GM21447 (cell line): ENCODE measurements around the gene SPINT2.
"Not testable (repeated sequence)": the region's sequence is repeated elsewhere in the genome, so short reads cannot be mapped to it uniquely, and the experiment has no call there.

Experiments used
- ATAC-seq: cut with Tn5 transposase; IDR thresholded peaks from one replicate; pipeline ENCODE4 v1.9.1; 2021; ENCODE audit not compliant: unreplicated experiment

The SPINT2 gene

GRCh38 chr19:38318660-38319059, 54.3 kb downstream of the SPINT2 start:
- no peak for ATAC-seq

- ATAC-seq: no peak
Observed at GRCh38 chr19:38319421-38320258, 55.3 kb downstream of the SPINT2 start, which contains the start of gene KCNK6. TSS of gene KCNK6 (plus strand) at chr19:38319845. CDS start at chr19:38319951, 106 bp downstream.

- ATAC-seq: no peak
Observed at GRCh38 chr19:38320969-38321339, 56.6 kb downstream of the SPINT2 start.

- no peak for ATAC-seq
Observed at GRCh38 chr19:38321646-38322196, 57.3 kb downstream of the SPINT2 start.

- no peak for ATAC-seq
Observed at GRCh38 chr19:38323291-38323690, 58.9 kb downstream of the SPINT2 start.

GRCh38 chr19:38324431-38324830, 60.1 kb downstream of the SPINT2 start:
- no peak for ATAC-seq

- ATAC-seq: no peak
Observed at GRCh38 chr19:38326591-38326990, 62.2 kb downstream of the SPINT2 start.

GRCh38 chr19:38329651-38330050, 65.3 kb downstream of the SPINT2 start:
- no peak for ATAC-seq

GRCh38 chr19:38331728-38332127, 67.4 kb downstream of the SPINT2 start:
- no peak for ATAC-seq

- ATAC-seq: no peak
Observed at GRCh38 chr19:38333245-38333644, 68.9 kb downstream of the SPINT2 start.

GRCh38 chr19:38335949-38336637, 71.7 kb downstream of the SPINT2 start:
- peak; percentile 66 for ATAC-seq

- ATAC-seq: peak; percentile 48
Observed at GRCh38 chr19:38336638-38337359, 72.4 kb downstream of the SPINT2 start.

GRCh38 chr19:38337360-38337653, 72.9 kb downstream of the SPINT2 start:
- no peak for ATAC-seq

- not testable (repeated sequence) for ATAC-seq
Observed at GRCh38 chr19:38339011-38339410, 74.6 kb downstream of the SPINT2 start.

- no peak for ATAC-seq
Observed at GRCh38 chr19:38340927-38341326, 76.6 kb downstream of the SPINT2 start.
